Breast epithelium (tissue), 4 donors: ENCODE measurements around the gene JOSD2. TPM values are rescaled to one million over a fixed set of nuclear protein-coding genes. Genes with fewer than 3 reads are reported as not detected.

Experiments used
- DNase-seq, 2 donors: peaks; one replicate each; pipeline ENCODE4 v3.0.0-alpha.2; 2019; ENCODE audit warnings: low spot score in 2 of 2
- H3K27ac ChIP-seq, 2 donors: fragments of 200-600 bp; sonication (generic) in 1 of 2; one replicate each; pipeline ENCODE4 v1.5.1; 2016 to 2019; ENCODE audit warnings: mild to moderate bottlenecking in 1 of 2
- H3K27me3 ChIP-seq, 2 donors: fragments of 200-600 bp; sonication (generic) in 1 of 2; one replicate each; pipeline versions ENCODE4 v1.5.1 to v1.6.0; 2017 to 2019; ENCODE audit warnings: control low read depth in 1 of 2, mild to moderate bottlenecking in 1 of 2
- H3K36me3 ChIP-seq: fragments of 200-600 bp; one replicate; pipeline ENCODE4 v1.5.1; 2019
- H3K4me1 ChIP-seq, 2 donors: fragments of 200-600 bp; sonication (generic); one replicate each; pipeline ENCODE4 v1.5.1; 2016 to 2019; ENCODE audit warnings: control low read depth in 1 of 2
- H3K4me3 ChIP-seq, 3 donors: fragments of 200-600 bp; sonication (generic); 1 replicate in 2 of 3; 2 replicates in 1 of 3; pipeline ENCODE4 v1.5.1; 2016 to 2019; ENCODE audit warnings: mild to moderate bottlenecking in 3 of 3, moderate library complexity in 2 of 3
- H3K9me3 ChIP-seq, 2 donors: fragments of 200-600 bp; sonication (generic) in 1 of 2; one replicate each; pipeline ENCODE4 v1.5.1; 2016 to 2019; ENCODE audit warnings: control low read depth in 1 of 2
- CTCF ChIP-seq, 3 donors: fragments of 450-650 bp; IDR thresholded peaks; one replicate each; pipeline ENCODE4 v1.5.1; 2016 to 2017; ENCODE audit warnings: antibody characterized with exemption in 3 of 3, mild to moderate bottlenecking in 3 of 3, moderate library complexity in 3 of 3
- POLR2A ChIP-seq: fragments of 450-650 bp; IDR thresholded peaks from one replicate; pipeline ENCODE4 v1.6.1; 2016; ENCODE audit warnings: antibody characterized with exemption, mild to moderate bottlenecking, moderate library complexity
- POLR2AphosphoS5 ChIP-seq, 3 donors: sonication (generic); formaldehyde crosslinking; IDR thresholded peaks; one replicate each; pipeline ENCODE4 v1.6.1; 2017; ENCODE audit warnings: antibody characterized with exemption in 3 of 3
- intact Hi-C: fragments of 100-400 bp; cut with DNase I; formaldehyde crosslinking; loops from one replicate; pipeline ENCODE4 v1.15.1; 2023; ENCODE audit warnings: low total_unique reads
- total RNA-seq, 3 donors: library from RNA; depleted of rRNA; stranded (reverse); fragments of >200 nt; gene quantifications; one replicate each; pipeline ENCODE4 v1.1.0, GENCODE V29; 2016

JOSD2 gene
- total RNA-seq, 3 donors from 2014 or later: 14.7 to 26.7 (median 20.3) TPM

- H3K4me1 ChIP-seq: no peaks in the 10 kb centered on the region
- intact Hi-C loops: loop anchor here (5.0 kb wide), 1 partner anchor 400 kb away; no protein-coding TSS in a partner anchor
- peaks cover 0 to 4% of the 10 kb centered on the region in 2 donors for H3K27me3 ChIP-seq
- no peaks in the 10 kb centered on the region for H3K36me3 ChIP-seq
- H3K4me3 ChIP-seq: no peak overlapping the region
- TF ChIP-seq POLR2A: no peak
- H3K9me3 ChIP-seq: no peaks in the 10 kb centered on the region
- no peak for DNase-seq
- no peak overlapping the region for H3K27ac ChIP-seq
These were observed 43.4 kb downstream of the JOSD2 start for GRCh38 chr19:50467566-50467965.

GRCh38 chr19:50466706-50467039, 44.3 kb downstream of the JOSD2 start:
- intact Hi-C loops: loop anchor here (5.0 kb wide), 1 partner anchor 401 kb away; no protein-coding TSS in a partner anchor
- Histone ChIP-seq H3K4me3 (no peak overlapping the region), H3K4me1 (no peaks in the 10 kb centered on the region), H3K27me3 (peaks cover 0 to 6% of the 10 kb centered on the region in 2 donors), H3K27ac (no peak overlapping the region), H3K9me3 (no peaks in the 10 kb centered on the region), H3K36me3 (no peaks in the 10 kb centered on the region)
- DNase-seq: no peak
- TF ChIP-seq POLR2AphosphoS5 (IDR thresholded peaks at IDR 0.05) (no peak), POLR2A (no peak), CTCF (IDR thresholded peaks at IDR 0.05) (no peak)

- intact Hi-C loops: loop anchor here (2.0 to 5.0 kb wide), 2 partner anchors 37 to 401 kb away; no protein-coding TSS in a partner anchor
- H3K4me3 ChIP-seq: no peak overlapping the region
- no peak for DNase-seq
- no peaks in the 10 kb centered on the region for H3K4me1 ChIP-seq
- no peak overlapping the region for H3K27ac ChIP-seq
- H3K9me3 ChIP-seq: no peaks in the 10 kb centered on the region
- no peaks in the 10 kb centered on the region for H3K36me3 ChIP-seq
- no peak for TF ChIP-seq POLR2AphosphoS5 (IDR thresholded peaks at IDR 0.05)
- peaks cover 0 to 9% of the 10 kb centered on the region in 2 donors for H3K27me3 ChIP-seq
These were observed 44.8 kb downstream of the JOSD2 start for GRCh38 chr19:50465986-50466705.

DNA sequence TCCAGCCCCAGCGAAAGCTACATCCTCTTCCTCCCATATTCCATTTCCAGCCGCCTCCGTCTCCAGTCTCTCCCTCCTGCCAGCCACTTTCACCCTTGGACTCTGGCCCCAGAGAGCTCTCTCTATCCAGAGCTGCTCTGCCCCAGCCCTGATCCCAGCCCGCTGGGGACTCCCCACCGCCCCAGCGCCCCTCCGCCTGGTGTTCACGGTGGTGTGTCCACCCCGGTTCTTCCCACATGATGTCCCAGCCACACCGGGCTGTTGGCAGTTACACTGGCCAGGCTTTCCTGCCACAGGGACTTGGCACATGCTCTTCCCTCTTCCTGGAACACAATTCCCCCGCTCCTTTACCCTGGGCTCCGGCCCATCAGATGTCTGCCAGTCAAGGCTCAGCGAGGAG, 46.0 kb downstream of the JOSD2 start:
- no peak overlapping the region for H3K4me3 ChIP-seq
- H3K36me3 ChIP-seq: no peaks in the 10 kb centered on the region
- intact Hi-C loops: loop anchor here (2.0 to 5.0 kb wide), 2 partner anchors 36 to 402 kb away; no protein-coding TSS in a partner anchor
- H3K27ac ChIP-seq: no peak overlapping the region
- H3K4me1 ChIP-seq: no peaks in the 10 kb centered on the region
- no peak for DNase-seq
- H3K27me3 ChIP-seq: peaks cover 0 to 12% of the 10 kb centered on the region in 2 donors
- no peaks in the 10 kb centered on the region for H3K9me3 ChIP-seq
- TF ChIP-seq POLR2A (no peak), POLR2AphosphoS5 (IDR thresholded peaks at IDR 0.05) (no peak), CTCF (IDR thresholded peaks at IDR 0.05) (no peak)

- no peaks in the 10 kb centered on the region for H3K4me1 ChIP-seq
- TF ChIP-seq POLR2AphosphoS5 (IDR thresholded peaks at IDR 0.05) (no peak), CTCF (IDR thresholded peaks at IDR 0.05) (no peak), POLR2A (no peak)
- peaks cover 0 to 17% of the 10 kb centered on the region in 2 donors for H3K27me3 ChIP-seq
- intact Hi-C loops: loop anchor here (2.0 kb wide), 1 partner anchor 36 kb away; no protein-coding TSS in a partner anchor
- no peaks in the 10 kb centered on the region for H3K9me3 ChIP-seq
- no peak for DNase-seq
- H3K4me3 ChIP-seq: no peak overlapping the region
- H3K36me3 ChIP-seq: no peaks in the 10 kb centered on the region
- no peak overlapping the region for H3K27ac ChIP-seq
These were observed 46.6 kb downstream of the JOSD2 start for GRCh38 chr19:50464348-50464747.

DNA sequence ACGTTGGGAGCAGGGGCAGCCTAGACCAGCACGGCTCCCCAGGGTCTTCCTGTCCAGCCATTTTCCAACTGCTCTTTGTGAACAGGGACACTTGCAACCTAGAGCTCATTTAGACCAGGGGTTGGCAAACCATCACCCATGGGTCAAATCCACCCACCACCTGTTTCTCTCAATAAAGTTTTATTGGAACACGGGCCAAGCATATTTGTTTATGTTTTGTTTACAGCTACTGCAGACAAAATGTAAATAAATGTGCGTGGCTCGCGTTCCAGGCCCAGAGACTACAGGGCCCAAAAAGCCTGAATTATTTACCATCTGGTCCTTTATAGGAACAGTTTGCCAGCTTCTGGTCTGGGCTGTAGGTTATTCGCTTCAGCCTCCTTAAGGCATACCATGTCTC, 48.0 kb downstream of the JOSD2 start:
- Histone ChIP-seq H3K4me3 (no peak overlapping the region), H3K9me3 (no peaks in the 10 kb centered on the region), H3K27me3 (peaks cover 0 to 28% of the 10 kb centered on the region in 2 donors), H3K36me3 (no peaks in the 10 kb centered on the region), H3K27ac (no peak overlapping the region), H3K4me1 (no peaks in the 10 kb centered on the region)
- intact Hi-C loops: no loop called here
- DNase-seq: no peak
- TF ChIP-seq POLR2AphosphoS5 (IDR thresholded peaks at IDR 0.05) (no peak), POLR2A (no peak), CTCF (IDR thresholded peaks at IDR 0.05) (no peak)
